PFSK-1 (cell line): Measurements from ENCODE around the gene ZDHHC14.

Experiments
- FOXP2 ChIP-seq: optimal IDR thresholded peaks from 2 replicates; pipeline ENCODE3; 2011; ENCODE audit warnings: borderline replicate concordance, control low read depth, inconsistent platforms; ENCODE audit not compliant: insufficient read depth; ENCODE audit errors: extremely low read length, extremely low read depth
- POLR2AphosphoS5 ChIP-seq: IDR thresholded peaks from 2 replicates; pipeline ENCODE4 v1.6.1; 2012; ENCODE audit warnings: low read depth, mild to moderate bottlenecking, control low read depth, low read length, moderate library complexity
- SIN3A ChIP-seq: IDR thresholded peaks from 2 replicates; pipeline ENCODE4 v1.6.1; 2012; ENCODE audit warnings: mild to moderate bottlenecking, low read length, moderate library complexity, borderline replicate concordance; ENCODE audit not compliant: insufficient read depth
- TAF1 ChIP-seq: IDR thresholded peaks from 2 replicates; pipeline ENCODE4 v1.6.1; 2012; ENCODE audit warnings: low read length, control low read depth, borderline replicate concordance; ENCODE audit not compliant: insufficient read depth
- TF ChIP-seq, protein P1 (sequence below), 2 experiments: IDR thresholded peaks; 2 replicates each; pipeline versions ENCODE4 v1.6.1 to v1.8.0; 2011 to 2012; ENCODE audit warnings: low read depth in 2 of 2, low read length in 2 of 2, control low read depth in 1 of 2, inconsistent platforms in 1 of 2, mild to moderate bottlenecking in 1 of 2, moderate library complexity in 1 of 2; ENCODE audit not compliant: insufficient read depth in 1 of 2

Gene ZDHHC14

DNA sequence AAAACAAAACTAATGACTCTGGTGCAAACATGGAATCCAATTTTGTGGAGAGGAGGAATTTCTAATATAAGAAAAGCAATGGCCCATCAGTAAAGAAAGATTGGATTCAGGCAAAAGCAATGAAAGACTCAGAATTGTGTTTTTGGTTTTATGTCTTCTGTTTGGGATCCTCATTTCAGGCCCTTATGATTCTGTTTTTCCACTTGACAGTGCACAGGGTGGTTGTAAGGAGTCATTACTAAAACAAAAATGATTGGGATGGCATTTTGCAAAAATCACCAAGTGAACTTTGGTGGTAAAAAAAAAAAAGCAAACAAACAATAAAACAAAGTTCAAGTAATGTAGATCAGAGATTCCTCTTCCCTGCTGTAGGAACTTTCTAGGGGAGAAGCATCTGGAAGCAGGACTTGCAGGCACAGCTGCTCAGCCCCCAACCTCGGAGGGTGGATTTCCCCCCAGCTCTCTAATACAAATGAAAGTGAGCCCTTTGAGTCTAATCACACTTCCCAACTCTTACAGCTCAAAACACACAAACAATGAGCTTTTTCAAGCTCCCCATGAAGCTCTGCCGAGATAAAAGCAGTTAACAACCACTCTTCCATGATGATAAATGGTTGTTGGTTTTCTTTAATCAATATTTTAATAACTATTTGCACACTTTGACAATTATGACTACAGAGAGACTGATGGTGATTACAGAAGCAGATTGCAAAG, 177.7 kb downstream of the ZDHHC14 start:
- TF ChIP-seq POLR2AphosphoS5 (no peak), TAF1 (no peak), FOXP2 (no peak), SIN3A (no peak)
- TF ChIP-seq, protein P1, sequence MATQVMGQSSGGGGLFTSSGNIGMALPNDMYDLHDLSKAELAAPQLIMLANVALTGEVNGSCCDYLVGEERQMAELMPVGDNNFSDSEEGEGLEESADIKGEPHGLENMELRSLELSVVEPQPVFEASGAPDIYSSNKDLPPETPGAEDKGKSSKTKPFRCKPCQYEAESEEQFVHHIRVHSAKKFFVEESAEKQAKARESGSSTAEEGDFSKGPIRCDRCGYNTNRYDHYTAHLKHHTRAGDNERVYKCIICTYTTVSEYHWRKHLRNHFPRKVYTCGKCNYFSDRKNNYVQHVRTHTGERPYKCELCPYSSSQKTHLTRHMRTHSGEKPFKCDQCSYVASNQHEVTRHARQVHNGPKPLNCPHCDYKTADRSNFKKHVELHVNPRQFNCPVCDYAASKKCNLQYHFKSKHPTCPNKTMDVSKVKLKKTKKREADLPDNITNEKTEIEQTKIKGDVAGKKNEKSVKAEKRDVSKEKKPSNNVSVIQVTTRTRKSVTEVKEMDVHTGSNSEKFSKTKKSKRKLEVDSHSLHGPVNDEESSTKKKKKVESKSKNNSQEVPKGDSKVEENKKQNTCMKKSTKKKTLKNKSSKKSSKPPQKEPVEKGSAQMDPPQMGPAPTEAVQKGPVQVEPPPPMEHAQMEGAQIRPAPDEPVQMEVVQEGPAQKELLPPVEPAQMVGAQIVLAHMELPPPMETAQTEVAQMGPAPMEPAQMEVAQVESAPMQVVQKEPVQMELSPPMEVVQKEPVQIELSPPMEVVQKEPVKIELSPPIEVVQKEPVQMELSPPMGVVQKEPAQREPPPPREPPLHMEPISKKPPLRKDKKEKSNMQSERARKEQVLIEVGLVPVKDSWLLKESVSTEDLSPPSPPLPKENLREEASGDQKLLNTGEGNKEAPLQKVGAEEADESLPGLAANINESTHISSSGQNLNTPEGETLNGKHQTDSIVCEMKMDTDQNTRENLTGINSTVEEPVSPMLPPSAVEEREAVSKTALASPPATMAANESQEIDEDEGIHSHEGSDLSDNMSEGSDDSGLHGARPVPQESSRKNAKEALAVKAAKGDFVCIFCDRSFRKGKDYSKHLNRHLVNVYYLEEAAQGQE (IDR thresholded peaks at IDR 0.05; ENCODE audit: insufficient read depth in 1 of 2, low read depth in 2 of 2, low read length in 2 of 2): no peak

DNA sequence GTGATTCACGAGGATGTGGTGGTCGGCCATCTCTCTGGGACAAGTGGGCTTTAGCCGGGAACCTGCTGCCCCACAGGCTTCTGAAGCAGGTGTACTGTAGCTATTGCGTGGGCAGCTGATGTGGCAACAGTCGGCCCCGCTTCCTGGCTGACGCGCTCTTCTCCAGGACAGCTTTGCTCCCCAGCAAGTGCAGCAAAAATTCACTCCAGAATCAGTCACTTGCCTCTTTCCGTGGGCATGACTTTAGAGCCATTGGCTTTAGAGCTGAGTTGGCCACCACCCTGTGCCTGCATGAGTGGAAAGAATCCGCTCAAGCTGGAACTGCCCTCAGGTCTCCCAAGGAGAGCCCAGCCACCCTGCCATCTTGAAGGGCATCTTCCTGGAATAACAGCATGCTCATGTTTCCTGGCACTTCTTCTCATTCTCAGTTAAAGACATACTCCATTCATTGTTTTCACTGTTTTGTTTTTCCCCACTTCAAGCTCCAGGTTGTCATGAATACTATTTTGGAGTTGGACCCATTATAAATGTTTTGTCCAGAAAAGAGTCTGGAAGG, 178.3 kb downstream of the ZDHHC14 start:
- TF ChIP-seq TAF1 (no peak), SIN3A (no peak), FOXP2 (no peak), POLR2AphosphoS5 (no peak)
- TF ChIP-seq, protein P1 (IDR thresholded peaks at IDR 0.05; ENCODE audit: insufficient read depth in 1 of 2, low read depth in 2 of 2, low read length in 2 of 2): no peak

DNA sequence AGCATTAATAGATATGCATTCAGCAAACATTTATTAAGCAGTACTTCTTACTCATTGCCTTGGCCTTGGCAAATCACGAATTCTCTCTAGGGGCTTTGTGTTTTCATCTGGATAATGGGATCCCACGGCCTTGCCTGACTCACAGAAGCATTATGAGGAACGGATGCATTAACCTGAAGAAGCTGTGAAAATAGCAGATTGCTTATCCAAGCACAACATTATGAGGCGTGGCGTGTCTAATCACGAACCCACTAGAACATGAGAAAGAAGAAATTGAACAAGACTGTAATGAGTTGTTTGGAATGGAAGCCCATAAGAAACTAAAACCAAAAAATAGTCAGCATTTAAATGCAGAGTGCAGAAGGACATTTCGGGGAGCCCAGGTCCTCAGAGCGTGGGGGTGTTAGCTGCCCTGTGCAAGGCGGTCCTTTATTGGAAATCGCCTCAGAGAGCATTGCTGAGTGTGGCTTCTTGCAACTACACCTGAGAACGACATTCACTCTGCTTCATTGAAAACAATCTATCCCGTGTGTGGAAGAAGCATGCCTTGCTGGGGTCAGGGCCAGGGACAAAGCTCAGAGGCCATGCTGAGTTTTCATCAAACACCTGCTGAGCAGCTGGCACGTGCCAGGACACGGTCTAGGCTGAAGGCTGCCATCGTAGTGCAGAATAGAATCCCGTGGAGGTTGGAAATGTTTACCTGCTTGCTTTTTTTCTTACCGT, 179.9 kb downstream of the ZDHHC14 start:
- TF ChIP-seq POLR2AphosphoS5 (no peak), TAF1 (no peak), FOXP2 (no peak), SIN3A (no peak)
- TF ChIP-seq, protein P1 (IDR thresholded peaks at IDR 0.05; ENCODE audit: insufficient read depth in 1 of 2, low read depth in 2 of 2, low read length in 2 of 2): no peak

DNA sequence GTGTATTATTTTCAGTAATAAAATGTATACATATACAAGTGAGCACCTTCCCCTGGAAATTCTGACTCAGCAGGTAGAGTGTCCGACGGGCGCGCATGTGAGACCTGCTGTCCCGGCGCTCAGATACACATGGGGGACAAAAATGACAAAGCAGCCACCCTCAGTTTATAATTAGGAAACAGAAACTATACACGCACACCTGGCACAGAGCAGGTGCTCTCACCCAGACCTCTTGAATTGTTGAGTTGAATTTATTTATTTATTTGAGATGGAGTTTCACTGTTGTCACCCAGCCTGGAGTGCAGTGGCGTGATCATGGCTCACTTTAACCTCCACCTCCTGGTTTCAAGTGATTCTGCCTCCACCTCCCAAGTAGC, 180.4 kb downstream of the ZDHHC14 start:
- TF ChIP-seq FOXP2: no peak
- no peak for TF ChIP-seq POLR2AphosphoS5
- no peak for TF ChIP-seq TAF1
- TF ChIP-seq, protein P1 (IDR thresholded peaks at IDR 0.05; ENCODE audit: insufficient read depth in 1 of 2, low read depth in 2 of 2, low read length in 2 of 2): no peak
- no peak for TF ChIP-seq SIN3A
